Left lung (tissue), 10 donors: Measurements from ENCODE around the gene GAPDHS. TPM values are rescaled to one million over a fixed set of nuclear protein-coding genes. Genes with fewer than 3 reads are reported as not detected.

Experiments
- ATAC-seq: fragments of 200-7000 bp; cut with Tn5 transposase; one replicate; pipeline ENCODE4 v1.9.1; 2020; ENCODE audit warnings: moderate library complexity
- DNase-seq, 4 donors: peaks; one replicate each; pipeline ENCODE4 v3.0.0-alpha.2; 2013 to 2020
- H3K27ac ChIP-seq, 2 donors: fragments of 200-600 bp; sonication (generic) in 1 of 2; one replicate each; pipeline versions ENCODE4 v1.5.0 to v1.8.0; 2020 to 2021
- H3K27me3 ChIP-seq, 2 donors: fragments of 200-600 bp; sonication (generic) in 1 of 2; one replicate each; pipeline versions ENCODE4 v1.5.0 to v1.8.0; 2020 to 2021
- H3K36me3 ChIP-seq, 2 donors: fragments of 200-600 bp; sonication (generic) in 1 of 2; one replicate each; pipeline versions ENCODE4 v1.5.0 to v1.8.0; 2020 to 2021
- H3K4me1 ChIP-seq, 2 donors: fragments of 200-600 bp; one replicate each; pipeline ENCODE4 v1.8.0; 2021
- H3K4me3 ChIP-seq, 2 donors: fragments of 200-600 bp; sonication (generic) in 1 of 2; one replicate each; pipeline versions ENCODE4 v1.5.0 to v1.8.0; 2020 to 2021; ENCODE audit warnings: mild to moderate bottlenecking in 1 of 2
- H3K9me3 ChIP-seq, 2 donors: fragments of 200-600 bp; sonication (generic) in 1 of 2; one replicate each; pipeline versions ENCODE4 v1.5.0 to v1.8.0; 2020 to 2021
- intact Hi-C, 2 donors: fragments of 100-400 bp; cut with DNase I; formaldehyde crosslinking; loops; one replicate each; pipeline versions ENCODE4 v1.11.2 to v1.14.2; 2022
- polyA plus RNA-seq, 6 donors: library from polyadenylated mRNA; unstranded; fragments of 120-200 nt; gene quantifications; one replicate each; pipeline ENCODE4 v1.2.1, GENCODE V29; 2013; ENCODE audit not compliant: insufficient read length in 6 of 6
- total RNA-seq, 2 donors: library from RNA; stranded (reverse); fragmentation: NEBNext Ultra II Directional; extraction: Animal tissue kit (Norgen Biotek cat#: 25700); gene quantifications; one replicate each; pipeline ENCODE4 v1.2.1, GENCODE V29; 2021
- TF ChIP-seq, protein P1 (sequence below), 2 donors: fragments of 200-600 bp; sonication (generic) in 1 of 2; IDR thresholded peaks; one replicate each; pipeline versions ENCODE4 v1.5.0 to v1.8.0; 2021; ENCODE audit warnings: antibody characterized with exemption in 2 of 2
- donor health status: DM: no; HTN: yes; CAD: no.
- donor health status: DM: no; HTN: no; CAD: no.

GAPDHS gene
- total and polyA plus RNA-seq, 8 donors, result not detected

DNA sequence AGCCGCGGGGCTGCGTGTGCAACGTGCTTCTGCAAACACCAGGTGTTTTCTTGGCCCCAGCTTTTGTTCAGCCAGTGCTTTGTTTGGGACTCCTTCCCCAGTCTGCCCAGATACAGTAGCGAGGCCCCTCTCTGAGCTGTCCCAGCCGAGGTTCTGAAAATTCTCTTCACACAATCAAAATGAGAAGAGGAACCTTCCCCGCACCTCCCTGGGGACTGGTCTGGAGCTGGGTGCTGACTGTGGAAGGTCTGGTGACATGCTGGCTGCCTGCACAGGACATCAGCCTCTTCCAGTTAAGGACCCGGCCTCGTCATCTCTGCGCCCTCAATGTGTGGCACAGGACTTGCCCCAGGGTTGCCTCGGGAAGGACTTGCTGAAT lies 26.0 kb downstream of the GAPDHS start:
- H3K27ac ChIP-seq, result no peak overlapping the region
- no peaks in the 10 kb centered on the region for H3K9me3 ChIP-seq
- H3K4me1 ChIP-seq, result peaks cover 0 to 8% of the 10 kb centered on the region in 2 donors
- no peak for ATAC-seq
- no peak for DNase-seq
- intact Hi-C loops, result no loop called here
- H3K27me3 ChIP-seq, result peaks cover 13 to 85% of the 10 kb centered on the region in 2 donors
- no peaks in the 10 kb centered on the region for H3K36me3 ChIP-seq
- no peak overlapping the region for H3K4me3 ChIP-seq
- TF ChIP-seq, protein P1, sequence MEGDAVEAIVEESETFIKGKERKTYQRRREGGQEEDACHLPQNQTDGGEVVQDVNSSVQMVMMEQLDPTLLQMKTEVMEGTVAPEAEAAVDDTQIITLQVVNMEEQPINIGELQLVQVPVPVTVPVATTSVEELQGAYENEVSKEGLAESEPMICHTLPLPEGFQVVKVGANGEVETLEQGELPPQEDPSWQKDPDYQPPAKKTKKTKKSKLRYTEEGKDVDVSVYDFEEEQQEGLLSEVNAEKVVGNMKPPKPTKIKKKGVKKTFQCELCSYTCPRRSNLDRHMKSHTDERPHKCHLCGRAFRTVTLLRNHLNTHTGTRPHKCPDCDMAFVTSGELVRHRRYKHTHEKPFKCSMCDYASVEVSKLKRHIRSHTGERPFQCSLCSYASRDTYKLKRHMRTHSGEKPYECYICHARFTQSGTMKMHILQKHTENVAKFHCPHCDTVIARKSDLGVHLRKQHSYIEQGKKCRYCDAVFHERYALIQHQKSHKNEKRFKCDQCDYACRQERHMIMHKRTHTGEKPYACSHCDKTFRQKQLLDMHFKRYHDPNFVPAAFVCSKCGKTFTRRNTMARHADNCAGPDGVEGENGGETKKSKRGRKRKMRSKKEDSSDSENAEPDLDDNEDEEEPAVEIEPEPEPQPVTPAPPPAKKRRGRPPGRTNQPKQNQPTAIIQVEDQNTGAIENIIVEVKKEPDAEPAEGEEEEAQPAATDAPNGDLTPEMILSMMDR (IDR thresholded peaks at IDR 0.05), result no peak

DNA sequence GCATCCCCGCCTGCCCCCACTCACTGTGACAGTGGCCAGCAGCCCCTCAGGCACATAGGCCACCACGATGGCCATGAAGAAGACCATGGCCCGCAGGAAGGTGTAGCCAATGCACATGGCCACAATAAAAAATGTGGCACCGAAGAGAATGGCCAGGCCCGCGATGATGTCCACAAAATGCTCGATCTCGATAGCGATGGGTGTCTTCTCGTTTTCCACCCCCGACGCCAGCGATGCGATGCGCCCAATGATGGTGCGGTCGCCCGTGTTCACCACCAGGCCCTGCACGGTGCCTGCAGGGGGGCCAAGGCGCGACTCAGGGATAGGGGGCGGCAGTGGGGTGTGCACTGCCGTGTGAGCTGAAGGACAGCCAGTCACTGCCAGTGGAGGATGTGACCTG lies 26.5 kb downstream of the GAPDHS start:
- Histone ChIP-seq H3K9me3 (no peaks in the 10 kb centered on the region), H3K27me3 (peaks cover 13 to 90% of the 10 kb centered on the region in 2 donors), H3K4me3 (no peak overlapping the region), H3K4me1 (peaks cover 0 to 8% of the 10 kb centered on the region in 2 donors), H3K36me3 (no peaks in the 10 kb centered on the region), H3K27ac (no peak overlapping the region)
- TF ChIP-seq, protein P1 (IDR thresholded peaks at IDR 0.05), result no peak
- no peak for ATAC-seq
- intact Hi-C loops, result no loop called here
- DNase-seq, result no peak

DNA sequence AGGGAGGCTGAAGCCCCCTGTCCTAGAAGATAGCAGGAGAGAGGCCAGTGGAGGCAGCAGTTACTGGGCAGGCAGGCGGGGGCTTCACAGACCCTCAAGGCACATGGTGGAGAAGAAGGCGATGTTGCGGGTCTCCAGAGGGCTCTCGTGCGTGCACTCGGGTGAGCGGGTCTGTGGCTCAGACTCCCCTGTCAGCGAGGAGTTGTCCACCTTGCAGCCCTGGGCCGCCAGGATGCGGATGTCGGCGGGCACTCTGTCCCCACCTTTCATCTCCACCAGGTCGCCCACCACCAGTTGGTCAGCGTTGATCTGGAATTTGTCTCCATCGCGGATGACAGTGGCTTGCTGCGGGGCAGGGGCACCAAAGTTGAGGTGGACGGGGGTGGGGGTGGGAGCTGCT lies 27.0 kb downstream of the GAPDHS start:
- DNase-seq (no peak), ATAC-seq (no peak)
- no peaks in the 10 kb centered on the region for H3K9me3 ChIP-seq
- peaks cover 13 to 91% of the 10 kb centered on the region in 2 donors for H3K27me3 ChIP-seq
- no peak overlapping the region for H3K27ac ChIP-seq
- peaks cover 0 to 8% of the 10 kb centered on the region in 2 donors for H3K4me1 ChIP-seq
- no peak overlapping the region for H3K4me3 ChIP-seq
- H3K36me3 ChIP-seq, result no peaks in the 10 kb centered on the region
- TF ChIP-seq, protein P1 (IDR thresholded peaks at IDR 0.05), result no peak
- intact Hi-C loops, result no loop called here

DNA sequence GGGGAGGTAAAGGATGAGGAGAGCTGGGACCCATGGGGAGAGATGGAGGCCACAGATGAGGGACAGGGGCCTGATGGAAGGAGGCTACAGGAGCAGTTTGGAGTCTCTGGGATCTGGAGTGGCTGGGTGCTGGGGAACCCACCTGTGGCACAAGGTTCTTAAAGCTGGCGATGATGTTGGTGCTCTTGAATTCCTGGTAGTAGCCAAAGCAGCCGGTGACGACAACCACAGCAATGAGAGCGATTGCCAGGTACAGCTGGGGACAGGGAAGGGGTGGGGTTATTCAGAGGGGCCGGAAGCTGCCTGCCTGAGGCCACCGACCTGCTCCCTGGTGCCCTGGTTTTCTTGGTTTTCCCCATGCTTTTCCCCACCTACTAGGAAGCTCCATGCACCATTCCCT lies 27.4 kb downstream of the GAPDHS start:
- Histone ChIP-seq H3K27me3 (peaks cover 13 to 91% of the 10 kb centered on the region in 2 donors), H3K9me3 (no peaks in the 10 kb centered on the region), H3K4me3 (no peak overlapping the region), H3K4me1 (peaks cover 0 to 8% of the 10 kb centered on the region in 2 donors), H3K36me3 (no peaks in the 10 kb centered on the region), H3K27ac (no peak overlapping the region)
- ATAC-seq, result no peak
- intact Hi-C loops, result no loop called here
- TF ChIP-seq, protein P1 (IDR thresholded peaks at IDR 0.05), result no peak
- no peak for DNase-seq

DNA sequence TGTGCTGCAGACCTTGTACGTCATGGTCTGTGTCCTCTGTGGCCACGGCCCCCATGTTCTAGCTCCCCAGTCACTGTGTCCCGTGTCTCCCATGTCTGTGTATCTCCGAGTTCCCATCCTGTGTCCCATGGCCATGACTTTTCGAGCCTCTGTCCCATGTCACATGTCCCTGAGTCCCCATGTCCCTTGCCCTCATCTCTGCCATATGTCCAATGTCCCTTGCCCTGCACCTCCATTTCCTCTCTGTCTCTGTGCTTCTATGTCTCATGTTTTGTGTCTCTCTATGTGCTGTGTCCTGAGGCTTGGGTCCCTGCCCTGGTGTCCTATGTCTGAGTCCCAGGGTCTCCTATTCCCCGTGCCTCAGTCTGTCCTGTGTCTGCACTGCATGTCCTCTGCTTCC lies 28.2 kb downstream of the GAPDHS start:
- DNase-seq (no peak), ATAC-seq (no peak)
- no peak overlapping the region for H3K27ac ChIP-seq
- TF ChIP-seq, protein P1 (IDR thresholded peaks at IDR 0.05), result no peak
- H3K36me3 ChIP-seq, result no peaks in the 10 kb centered on the region
- peaks cover 0 to 8% of the 10 kb centered on the region in 2 donors for H3K4me1 ChIP-seq
- no peak overlapping the region for H3K4me3 ChIP-seq
- peaks cover 13 to 86% of the 10 kb centered on the region in 2 donors for H3K27me3 ChIP-seq
- H3K9me3 ChIP-seq, result no peaks in the 10 kb centered on the region
- intact Hi-C loops, result no loop called here
